H7 (cell line): ENCODE data around the gene LLGL2. TPM values are rescaled to one million over a fixed set of nuclear protein-coding genes. Genes with fewer than 3 reads are reported as not detected.

Experiments used
- DNase-seq: peaks from one replicate; pipeline ENCODE4 v3.0.0; 2012
- H3K27me3 ChIP-seq: 2 replicates; pipeline ENCODE4 v1.6.0; 2011; ENCODE audit warnings: mild to moderate bottlenecking, low read length; ENCODE audit not compliant: control insufficient read depth, insufficient read depth
- H3K36me3 ChIP-seq: replicated peaks from 2 replicates; pipeline ENCODE4 v1.5.1; 2011; ENCODE audit warnings: low read length; ENCODE audit not compliant: control insufficient read depth, insufficient read depth
- H3K4me3 ChIP-seq: 2 replicates; pipeline ENCODE4 v1.5.1; 2011; ENCODE audit warnings: low read depth, mild to moderate bottlenecking, control low read depth, low read length, moderate library complexity; ENCODE audit not compliant: insufficient read depth
- total RNA-seq: library from RNA; depleted of rRNA; stranded (reverse); fragments of >200 nt; shearing (Covaris generic); gene quantifications from 2 replicates; pipeline ENCODE4 v1.2.3, GENCODE V29; 2014

LLGL2 gene
- total RNA-seq, 1 experiment from 2014 or later: 41.5 TPM

GRCh38 chr17:75594499-75595283, 69.2 kb downstream of the LLGL2 start:
- Histone ChIP-seq H3K36me3 (no peaks in the 10 kb centered on the region), H3K4me3 (no peak overlapping the region), H3K27me3 (peaks cover 7% of the 10 kb centered on the region; the same call in 1 of the 2 replicates)
- DNase-seq: peak; percentile 63

- DNase-seq: peak; percentile 47
- no peaks in the 10 kb centered on the region for H3K36me3 ChIP-seq
- H3K4me3 ChIP-seq: no peak overlapping the region
- peaks cover 2% of the 10 kb centered on the region; the same call in 1 of the 2 replicates for H3K27me3 ChIP-seq
These were observed 69.9 kb downstream of the LLGL2 start for GRCh38 chr17:75595284-75595919.

GRCh38 chr17:75595920-75596313, 70.4 kb downstream of the LLGL2 start:
- Histone ChIP-seq H3K27me3 (no peaks in the 10 kb centered on the region; the same call in 1 of the 2 replicates), H3K4me3 (no peak overlapping the region), H3K36me3 (no peaks in the 10 kb centered on the region)
- DNase-seq: peak; percentile 29

- H3K36me3 ChIP-seq: no peaks in the 10 kb centered on the region
- H3K4me3 ChIP-seq: no peak overlapping the region
- no peaks in the 10 kb centered on the region for H3K27me3 ChIP-seq
- DNase-seq: peak; percentile 26
These were observed 71.0 kb downstream of the LLGL2 start for GRCh38 chr17:75596320-75597087.

GRCh38 chr17:75601057-75601987, 75.8 kb downstream of the LLGL2 start:
- Histone ChIP-seq H3K27me3 (no peaks in the 10 kb centered on the region), H3K4me3 (no peak overlapping the region), H3K36me3 (no peaks in the 10 kb centered on the region)
- DNase-seq: peak; percentile 95

- Histone ChIP-seq H3K36me3 (no peaks in the 10 kb centered on the region), H3K4me3 (no peak overlapping the region), H3K27me3 (no peaks in the 10 kb centered on the region)
- no peak for DNase-seq
These were observed 77.1 kb downstream of the LLGL2 start for GRCh38 chr17:75602644-75603043.

- no peaks in the 10 kb centered on the region for H3K36me3 ChIP-seq
- no peak for DNase-seq
- no peaks in the 10 kb centered on the region for H3K27me3 ChIP-seq
- no peak overlapping the region for H3K4me3 ChIP-seq
These were observed 77.6 kb downstream of the LLGL2 start for GRCh38 chr17:75603123-75603522.

GRCh38 chr17:75604034-75604695, 78.7 kb downstream of the LLGL2 start:
- DNase-seq: no peak
- H3K27me3 ChIP-seq: no peaks in the 10 kb centered on the region
- H3K36me3 ChIP-seq: no peaks in the 10 kb centered on the region
- no peak overlapping the region for H3K4me3 ChIP-seq

- H3K4me3 ChIP-seq: no peak overlapping the region
- no peaks in the 10 kb centered on the region for H3K36me3 ChIP-seq
- H3K27me3 ChIP-seq: no peaks in the 10 kb centered on the region
- no peak for DNase-seq
These were observed 80.3 kb downstream of the LLGL2 start for GRCh38 chr17:75605790-75606189.

- Histone ChIP-seq H3K36me3 (no peaks in the 10 kb centered on the region), H3K27me3 (no peaks in the 10 kb centered on the region), H3K4me3 (no peak overlapping the region)
- no peak for DNase-seq
These were observed 81.6 kb downstream of the LLGL2 start for GRCh38 chr17:75607086-75607485.

GRCh38 chr17:75610103-75610984, 84.8 kb downstream of the LLGL2 start:
- Histone ChIP-seq H3K36me3 (no peaks in the 10 kb centered on the region), H3K4me3 (no peak overlapping the region), H3K27me3 (no peaks in the 10 kb centered on the region)
- peak; percentile 65 for DNase-seq

- Histone ChIP-seq H3K36me3 (no peaks in the 10 kb centered on the region), H3K4me3 (no peak overlapping the region), H3K27me3 (no peaks in the 10 kb centered on the region)
- no peak for DNase-seq
These were observed 86.4 kb downstream of the LLGL2 start for GRCh38 chr17:75611851-75612429.
